Endothelial cell of umbilical vein (primary cell): ENCODE measurements around the gene PLCD3.

ENCODE experiments used
- CTCF ChIP-seq, 2 donors: IDR thresholded peaks; 1 replicate in 1 of 2; 2 replicates in 1 of 2; pipeline ENCODE4 v1.5.1; 2011; ENCODE audit warnings: low read length in 2 of 2, mild to moderate bottlenecking in 2 of 2, moderate library complexity in 2 of 2, control low read depth in 1 of 2, inconsistent platforms in 1 of 2, low read depth in 1 of 2; ENCODE audit not compliant: insufficient read depth in 1 of 2; ENCODE audit errors: extremely low read depth in 1 of 2
- EZH2 ChIP-seq: IDR thresholded peaks from 2 replicates; pipeline ENCODE4 v1.6.1; 2012; ENCODE audit warnings: borderline replicate concordance, low read depth, mild to moderate bottlenecking, moderate library complexity, low read length, inconsistent platforms; ENCODE audit not compliant: severe bottlenecking
- MAX ChIP-seq: IDR thresholded peaks from 2 replicates; pipeline ENCODE4 v1.6.1; 2011; ENCODE audit not compliant: insufficient read depth, insufficient read length
- MYC ChIP-seq: IDR thresholded peaks from one replicate; pipeline ENCODE4 v1.6.1; 2011; ENCODE audit warnings: mild to moderate bottlenecking, low read depth, low read length
- POLR2A ChIP-seq: IDR thresholded peaks from 2 replicates; pipeline ENCODE4 v1.6.1; 2012; ENCODE audit warnings: low read depth, mild to moderate bottlenecking, control low read depth, low read length
- POLR2AphosphoS5 ChIP-seq: IDR thresholded peaks from 2 replicates; pipeline ENCODE4 v1.6.1; 2012; ENCODE audit warnings: low read depth, mild to moderate bottlenecking, control low read depth, low read length, moderate library complexity; ENCODE audit not compliant: insufficient read depth

GRCh38 chr17:45172541-45173286 is 40.4 kb upstream of the PLCD3 start:
- no peak for TF ChIP-seq POLR2A
- no peak for TF ChIP-seq CTCF (IDR thresholded peaks at IDR 0.05; ENCODE audit: extremely low read depth in 1 of 2, insufficient read depth in 1 of 2, low read depth in 1 of 2, low read length in 2 of 2)
- no peak for TF ChIP-seq MYC
- no peak for TF ChIP-seq EZH2
- TF ChIP-seq MAX = no peak
- TF ChIP-seq POLR2AphosphoS5 = no peak
